Activated effector memory CD4-positive, alpha-beta T cell treated with anti-CD3 and anti-CD28 coated beads, Interleukin-2, amount 50 U/mL, for 16 hours (primary cell): ENCODE data around the gene SNX19.
"Not testable (repeated sequence)": the region's sequence is repeated elsewhere in the genome, so short reads cannot be mapped to it uniquely, and the experiment has no call there.

Experiments used
- DNase-seq: peaks from one replicate; pipeline ENCODE4 v3.0.0-alpha.2; 2020

The SNX19 gene, protein sequence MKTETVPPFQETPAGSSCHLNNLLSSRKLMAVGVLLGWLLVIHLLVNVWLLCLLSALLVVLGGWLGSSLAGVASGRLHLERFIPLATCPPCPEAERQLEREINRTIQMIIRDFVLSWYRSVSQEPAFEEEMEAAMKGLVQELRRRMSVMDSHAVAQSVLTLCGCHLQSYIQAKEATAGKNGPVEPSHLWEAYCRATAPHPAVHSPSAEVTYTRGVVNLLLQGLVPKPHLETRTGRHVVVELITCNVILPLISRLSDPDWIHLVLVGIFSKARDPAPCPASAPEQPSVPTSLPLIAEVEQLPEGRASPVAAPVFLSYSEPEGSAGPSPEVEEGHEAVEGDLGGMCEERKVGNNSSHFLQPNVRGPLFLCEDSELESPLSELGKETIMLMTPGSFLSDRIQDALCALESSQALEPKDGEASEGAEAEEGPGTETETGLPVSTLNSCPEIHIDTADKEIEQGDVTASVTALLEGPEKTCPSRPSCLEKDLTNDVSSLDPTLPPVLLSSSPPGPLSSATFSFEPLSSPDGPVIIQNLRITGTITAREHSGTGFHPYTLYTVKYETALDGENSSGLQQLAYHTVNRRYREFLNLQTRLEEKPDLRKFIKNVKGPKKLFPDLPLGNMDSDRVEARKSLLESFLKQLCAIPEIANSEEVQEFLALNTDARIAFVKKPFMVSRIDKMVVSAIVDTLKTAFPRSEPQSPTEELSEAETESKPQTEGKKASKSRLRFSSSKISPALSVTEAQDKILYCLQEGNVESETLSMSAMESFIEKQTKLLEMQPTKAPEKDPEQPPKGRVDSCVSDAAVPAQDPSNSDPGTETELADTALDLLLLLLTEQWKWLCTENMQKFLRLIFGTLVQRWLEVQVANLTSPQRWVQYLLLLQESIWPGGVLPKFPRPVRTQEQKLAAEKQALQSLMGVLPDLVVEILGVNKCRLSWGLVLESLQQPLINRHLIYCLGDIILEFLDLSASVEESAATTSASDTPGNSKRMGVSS

DNA sequence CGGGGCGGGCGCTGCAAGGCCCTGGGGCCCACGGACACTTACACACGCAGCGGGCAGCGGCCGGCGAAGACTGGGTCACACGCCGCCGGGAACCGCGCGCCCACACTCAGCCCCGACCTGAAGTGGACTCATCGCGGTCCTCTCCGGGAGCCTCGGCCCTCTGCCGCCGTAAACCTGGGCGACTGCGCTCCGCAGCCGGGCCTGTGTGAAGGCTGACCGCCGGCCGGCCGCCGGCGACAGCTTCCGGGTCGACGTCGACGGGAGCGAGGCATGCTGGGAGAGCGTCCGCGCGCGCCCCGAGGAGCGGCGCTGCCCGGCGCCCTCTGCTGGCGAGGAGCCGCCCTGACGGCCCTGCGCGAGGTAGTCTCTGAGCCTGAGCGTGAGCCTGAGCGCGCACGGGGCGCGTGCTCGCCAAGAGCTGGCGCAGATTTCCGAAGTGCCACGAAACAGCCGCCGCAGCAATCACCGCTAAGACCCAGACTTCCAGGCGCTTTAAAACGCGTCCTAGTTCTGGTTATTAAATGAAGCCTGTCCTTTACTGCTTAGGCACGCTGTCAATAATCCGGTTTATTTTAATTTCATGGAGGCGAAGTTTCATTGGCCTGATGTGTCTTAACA, at the start of gene SNX19:
Gene SNX19 (minus strand): TSS at position 242 of the 618 bp plus-strand sequence. CDS start 540 bp downstream, outside the sequence.
- peak; percentile 98 for DNase-seq

DNA sequence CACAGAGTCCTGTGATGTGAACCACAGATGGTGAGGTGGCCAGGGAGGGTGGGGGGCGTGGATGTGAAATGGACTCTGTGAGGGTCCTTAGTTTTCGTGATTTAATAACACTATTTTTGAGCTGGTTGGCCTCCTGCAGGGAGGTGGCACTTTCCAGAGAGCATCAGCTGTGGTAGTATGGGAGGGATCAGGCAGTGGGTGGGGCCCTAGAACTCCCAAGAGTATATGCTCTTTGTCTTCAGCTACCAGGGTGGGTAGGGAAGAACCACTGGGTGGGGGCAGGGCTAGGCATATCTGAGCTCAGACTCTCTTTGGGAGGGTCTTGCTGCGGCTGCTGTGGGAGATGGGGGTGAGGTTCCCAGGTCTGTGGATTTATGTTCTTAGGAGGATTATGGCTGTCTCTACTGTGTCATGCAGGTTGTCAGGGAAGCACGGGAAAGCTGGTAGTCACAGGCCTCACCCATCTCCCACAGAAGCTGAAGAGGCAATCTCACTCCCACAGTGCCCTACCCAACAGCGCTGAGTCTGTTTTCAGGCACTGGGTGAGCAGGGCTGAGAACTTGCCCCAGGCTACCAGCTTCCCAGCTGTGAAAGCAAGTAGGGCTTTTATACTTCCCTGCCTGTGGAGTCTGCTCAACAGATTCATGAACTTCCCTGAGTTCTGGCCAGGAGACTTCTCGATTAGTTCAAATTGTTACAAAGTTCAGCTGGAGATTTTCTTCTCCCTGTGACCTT, 47.9 kb upstream of the SNX19 start:
- no peak for DNase-seq

DNA sequence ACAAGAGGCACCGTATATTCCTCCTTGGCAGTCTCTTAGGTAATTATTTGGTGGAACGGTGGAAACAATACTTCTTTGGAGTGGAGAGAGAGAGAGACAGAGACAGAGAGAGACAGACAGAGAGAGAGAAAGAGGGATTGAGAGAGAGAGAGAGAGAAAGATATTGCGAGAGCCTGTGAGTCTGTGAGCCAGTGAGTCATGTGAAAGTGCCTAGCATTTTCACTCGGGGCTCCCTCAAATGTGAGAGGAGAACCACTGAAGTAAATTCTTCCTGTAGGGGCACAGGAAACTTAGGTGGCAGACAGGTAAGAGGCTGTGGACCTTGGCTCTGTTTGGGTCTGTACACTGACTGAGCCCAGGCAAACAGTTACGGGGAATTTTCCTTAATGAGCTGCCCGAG, 31.6 kb upstream of the SNX19 start:
- no peak for DNase-seq

DNA sequence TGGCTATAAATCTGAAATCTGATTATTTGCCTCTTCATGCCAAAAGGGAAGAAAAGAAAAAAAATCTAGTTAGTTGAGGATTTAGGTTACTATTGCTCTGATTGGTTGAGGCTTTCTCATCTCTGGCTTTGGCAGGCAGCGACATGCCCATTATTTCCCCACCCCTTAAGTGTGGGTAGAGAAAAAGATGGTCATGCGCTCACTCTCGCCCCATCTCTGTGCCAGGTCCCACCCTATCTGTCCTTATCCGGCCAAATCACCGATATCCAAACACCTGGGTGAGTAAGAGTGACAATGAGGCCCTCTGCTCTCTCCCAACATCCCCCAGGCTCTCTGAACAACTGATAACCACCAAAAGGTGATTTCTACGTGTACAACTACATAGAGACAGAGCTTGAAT, 31.2 kb upstream of the SNX19 start:
- DNase-seq = no peak

DNA sequence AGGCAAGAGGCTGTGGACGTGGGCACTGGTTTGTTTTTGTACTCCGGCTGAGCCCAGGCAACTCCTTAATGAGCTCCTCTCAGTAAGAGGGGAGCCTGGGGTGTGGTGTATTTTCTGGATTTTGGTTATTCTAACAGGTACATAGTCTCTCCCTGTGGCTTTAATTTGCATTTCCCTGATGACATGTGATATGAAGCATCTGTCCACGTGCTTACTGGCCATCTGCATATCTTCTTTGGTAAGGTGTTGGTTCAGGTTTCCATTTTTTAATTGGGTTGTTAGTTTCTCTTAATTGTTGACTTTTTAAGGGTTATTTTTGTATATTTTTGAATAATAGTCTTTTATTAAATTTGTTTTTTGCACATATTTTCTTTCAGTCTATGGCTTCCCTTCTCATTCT, 30.8 kb upstream of the SNX19 start:
- DNase-seq = no peak

DNA sequence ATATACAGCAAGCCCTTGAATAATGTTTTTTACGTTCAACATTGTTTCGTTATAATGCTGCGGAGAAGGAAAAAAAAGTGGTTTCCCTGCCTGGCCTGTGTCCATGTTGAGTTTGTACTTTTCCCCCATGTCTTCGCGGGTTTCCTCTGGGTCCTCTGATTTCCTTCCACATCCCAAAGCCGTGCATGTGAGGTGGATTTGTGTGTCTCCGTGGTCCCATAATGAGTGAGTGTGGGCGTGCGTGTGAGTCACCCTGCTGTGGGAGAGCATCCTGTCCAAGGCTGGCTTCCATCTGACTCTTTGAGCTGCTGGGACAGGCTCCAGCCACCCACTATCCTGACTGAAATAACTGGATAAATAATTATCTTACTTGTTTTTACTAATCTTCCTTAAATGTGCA, 29.6 kb upstream of the SNX19 start:
- DNase-seq = no peak

DNA sequence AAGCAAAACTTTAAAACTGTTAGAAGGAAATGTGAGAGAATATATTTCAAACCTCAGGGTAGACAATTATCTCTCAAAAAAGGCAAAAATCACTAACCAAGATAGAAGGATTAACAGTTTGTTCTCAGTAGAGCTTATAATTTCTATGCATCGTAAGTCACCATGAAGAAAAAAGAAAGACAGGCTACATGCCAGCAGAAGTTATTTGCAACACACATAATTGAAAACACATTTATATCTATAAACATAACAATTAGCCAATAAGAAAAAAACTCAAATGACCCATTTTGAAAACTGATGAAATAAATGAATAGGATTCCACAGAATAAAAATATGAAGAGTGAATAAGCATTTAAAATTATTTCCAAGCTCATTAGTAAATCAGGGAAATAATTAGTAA, 24.4 kb upstream of the SNX19 start:
- no peak for DNase-seq

DNA sequence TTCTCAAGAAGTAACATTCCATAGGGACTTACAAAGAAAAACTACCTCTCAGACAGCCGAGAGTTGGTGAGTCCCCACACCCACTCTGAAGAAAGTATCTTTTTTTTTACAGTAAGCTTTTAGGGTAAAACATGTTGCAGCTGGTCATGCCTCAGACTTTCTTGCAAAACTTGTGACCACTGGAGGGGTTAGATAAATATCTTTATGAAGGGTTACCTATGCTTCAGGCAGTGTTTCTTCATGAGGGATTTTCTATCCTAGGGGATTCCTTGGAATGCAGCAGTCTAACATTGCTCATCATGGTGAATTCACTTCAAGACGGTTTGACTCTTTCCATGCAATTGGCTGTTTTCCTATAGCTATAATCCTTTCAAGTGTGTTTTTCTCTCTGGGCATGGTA, 20.8 kb upstream of the SNX19 start:
- no peak for DNase-seq

DNA sequence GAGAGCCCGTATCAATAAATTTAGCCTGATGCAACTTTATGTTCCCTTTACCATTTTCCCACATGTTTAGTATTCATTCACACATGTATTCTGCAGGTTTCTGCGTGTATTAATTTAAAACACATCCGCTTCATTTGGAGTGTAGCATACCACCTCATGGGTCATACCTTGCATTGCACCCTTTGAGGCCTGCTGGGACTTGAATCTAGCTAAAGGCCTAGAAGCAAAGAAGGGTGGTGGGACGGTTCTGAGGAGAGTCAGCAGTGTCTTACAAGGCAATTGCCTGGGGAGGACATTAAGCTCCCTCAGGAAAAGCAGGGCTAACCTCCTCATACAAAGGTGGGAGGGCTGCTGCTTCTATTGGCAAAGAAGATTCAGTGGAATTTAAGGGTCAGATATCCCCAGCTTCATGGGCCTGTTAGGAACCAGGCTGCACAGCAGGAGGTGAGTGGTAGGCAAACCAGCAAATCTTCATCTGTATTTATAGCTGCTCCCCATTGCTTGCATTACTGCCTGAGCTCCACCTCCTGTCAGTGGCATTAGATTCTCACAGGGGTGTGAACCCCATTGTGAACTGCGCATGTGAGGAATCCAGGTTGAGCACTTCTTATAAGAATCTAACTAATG, 15.9 kb upstream of the SNX19 start:
- DNase-seq = no peak

DNA sequence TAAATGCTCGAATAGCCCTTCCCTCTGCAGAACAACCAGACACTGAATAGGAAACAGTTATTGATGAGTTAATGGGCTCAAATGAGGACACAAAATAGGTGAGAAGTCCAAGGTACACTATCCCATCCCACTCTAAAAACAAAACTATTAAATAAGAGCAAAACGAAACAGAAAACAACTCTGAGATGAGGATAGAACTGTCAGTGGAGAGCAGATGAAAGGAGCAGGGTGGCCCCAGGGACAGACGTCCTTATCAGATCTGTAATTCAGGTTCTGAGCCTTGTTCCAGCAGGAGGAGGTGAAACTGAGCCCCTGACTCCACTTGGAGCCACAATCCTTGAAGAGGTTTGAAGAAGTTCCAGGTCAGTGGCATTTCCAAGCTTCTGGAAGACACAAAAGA, 8.5 kb upstream of the SNX19 start:
- DNase-seq = no peak

DNA sequence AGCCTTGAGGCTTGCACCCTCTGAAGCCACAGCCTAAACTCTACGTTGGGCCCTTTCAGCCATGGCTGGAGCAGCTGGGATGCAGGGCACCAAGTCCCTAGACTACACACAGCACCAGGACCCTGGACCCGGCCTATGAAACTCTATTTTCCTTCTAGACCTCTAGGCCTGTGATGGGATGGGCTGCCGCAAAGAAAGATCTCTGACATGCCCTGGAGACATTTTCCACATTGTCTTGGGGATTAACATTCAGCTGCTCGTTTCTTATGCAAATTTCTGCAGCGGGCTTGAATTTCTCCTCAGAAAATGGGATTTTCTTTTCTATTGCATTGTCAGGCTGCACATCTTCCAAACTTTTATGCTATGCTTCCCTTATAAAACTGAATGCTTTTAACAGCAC, 4.3 kb upstream of the SNX19 start:
- not testable (repeated sequence) for DNase-seq

DNA sequence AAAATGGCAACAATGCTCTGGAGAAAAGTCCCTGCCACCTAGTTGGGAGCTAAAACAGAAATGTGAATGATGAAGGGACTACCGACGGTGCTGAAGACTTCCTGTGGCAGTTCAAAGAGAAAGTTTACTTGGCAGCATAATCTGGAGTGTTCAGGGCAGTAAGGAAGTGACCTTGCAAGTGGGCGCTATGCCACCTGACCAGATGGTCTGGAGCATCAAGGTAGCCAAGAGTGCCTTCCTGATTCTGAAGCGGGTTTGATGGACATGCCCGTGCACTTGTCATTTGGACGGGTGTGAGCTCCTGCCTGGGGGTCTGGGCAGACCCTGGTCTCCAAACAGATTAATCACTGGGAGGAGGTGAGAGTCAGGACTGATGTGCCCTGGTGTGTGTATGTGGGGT, 1.8 kb upstream of the SNX19 start:
- no peak for DNase-seq

DNA sequence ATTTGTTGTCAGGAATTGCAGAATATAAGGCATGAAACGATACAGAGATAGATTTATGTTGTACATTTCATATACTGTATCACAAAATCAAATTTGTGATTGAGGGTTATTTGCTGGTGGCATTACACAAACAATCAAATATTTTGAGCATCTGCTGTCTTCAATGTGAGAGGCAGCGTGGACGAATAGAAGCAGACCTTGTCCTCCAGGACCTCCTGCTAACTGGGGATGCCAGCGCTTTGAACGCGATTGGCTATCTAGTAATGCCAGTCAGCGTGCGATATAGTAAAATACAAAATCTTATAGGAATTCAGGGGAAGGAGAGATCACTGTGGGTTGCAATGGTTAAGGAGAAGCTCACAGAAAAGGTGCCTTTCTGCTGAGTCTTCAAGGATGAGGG, 631 bp upstream of the SNX19 start:
- no peak for DNase-seq

DNA sequence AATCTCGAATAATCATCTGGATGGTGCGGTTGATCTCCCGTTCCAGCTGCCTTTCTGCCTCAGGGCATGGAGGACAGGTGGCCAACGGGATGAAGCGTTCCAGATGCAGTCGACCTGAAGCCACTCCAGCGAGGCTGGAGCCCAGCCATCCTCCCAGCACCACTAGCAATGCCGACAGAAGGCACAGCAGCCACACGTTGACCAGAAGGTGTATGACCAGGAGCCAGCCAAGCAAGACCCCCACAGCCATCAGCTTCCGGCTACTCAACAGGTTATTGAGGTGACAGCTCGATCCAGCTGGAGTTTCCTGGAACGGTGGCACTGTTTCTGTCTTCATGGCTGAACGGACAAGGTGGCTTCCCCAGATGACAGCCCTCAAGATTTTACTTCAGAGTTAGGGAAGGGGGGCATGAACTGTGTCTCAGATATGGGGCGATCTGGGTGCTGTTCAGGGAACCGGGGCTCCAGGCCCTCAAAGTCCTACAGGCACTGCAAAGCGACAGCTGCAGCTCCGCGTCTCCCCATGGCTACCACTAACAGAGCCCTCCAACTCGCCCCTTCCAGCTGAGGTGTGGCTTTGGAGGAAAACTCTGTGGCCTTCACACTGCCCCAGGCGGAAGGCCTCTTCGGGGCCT, 559 bp downstream of the SNX19 start:
- no peak for DNase-seq

DNA sequence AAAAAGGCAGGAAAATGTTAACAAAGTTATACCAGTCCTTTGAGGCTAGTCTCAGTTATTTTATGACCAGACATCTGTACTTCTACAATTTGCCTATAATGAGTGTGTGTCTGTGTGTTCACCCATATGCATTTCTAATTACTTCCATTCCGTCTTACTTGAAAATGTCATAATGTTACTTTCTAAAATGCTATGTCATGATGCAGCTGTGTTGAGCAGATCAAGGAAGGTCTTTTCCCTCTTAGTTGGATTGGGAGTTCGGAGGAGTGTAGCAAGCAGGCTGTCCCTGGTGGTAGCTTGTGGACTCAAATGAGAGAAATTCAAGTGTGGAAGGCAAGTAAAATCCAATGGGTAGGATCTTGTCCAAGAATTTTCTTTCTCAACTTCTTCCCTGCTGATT, 3.0 kb downstream of the SNX19 start:
- no peak for DNase-seq

DNA sequence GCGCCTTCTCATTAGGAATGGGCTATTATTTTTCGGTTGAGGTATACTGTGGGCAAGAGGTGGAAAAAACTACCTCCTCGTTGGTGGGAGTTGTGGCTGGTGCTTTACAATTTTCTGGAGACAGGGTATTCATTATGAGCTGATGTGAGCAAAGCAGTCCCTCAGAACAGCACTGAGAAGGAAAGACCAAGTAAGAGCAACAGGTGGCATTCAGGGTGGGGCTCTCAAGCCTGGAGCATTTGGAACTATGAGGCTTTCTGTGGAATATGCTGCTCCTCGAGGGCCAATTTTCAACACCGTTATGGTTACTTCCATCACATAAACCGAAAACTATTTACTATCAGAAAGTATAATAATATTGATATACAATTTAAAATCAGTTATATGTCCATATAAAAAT, 3.7 kb downstream of the SNX19 start:
- DNase-seq = no peak

DNA sequence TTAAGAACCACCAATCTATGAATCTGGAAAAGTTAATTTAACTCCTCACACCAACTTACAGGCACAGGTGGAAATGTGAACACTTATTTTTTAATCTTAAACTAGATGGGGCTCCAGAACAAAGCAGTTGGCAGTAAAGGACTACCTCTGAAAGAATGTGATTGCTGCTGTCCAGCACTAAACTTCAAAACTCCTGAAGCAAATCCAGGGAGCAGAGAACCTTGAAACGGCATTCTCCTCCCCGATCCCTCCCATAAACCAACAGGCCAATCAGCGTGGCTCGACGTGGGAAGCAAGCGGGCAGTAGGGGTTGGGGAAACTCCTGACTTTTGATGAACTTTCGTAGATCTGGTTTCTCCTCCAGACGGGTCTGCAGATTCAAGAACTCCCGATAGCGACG, 5.0 kb downstream of the SNX19 start:
- DNase-seq = no peak

DNA sequence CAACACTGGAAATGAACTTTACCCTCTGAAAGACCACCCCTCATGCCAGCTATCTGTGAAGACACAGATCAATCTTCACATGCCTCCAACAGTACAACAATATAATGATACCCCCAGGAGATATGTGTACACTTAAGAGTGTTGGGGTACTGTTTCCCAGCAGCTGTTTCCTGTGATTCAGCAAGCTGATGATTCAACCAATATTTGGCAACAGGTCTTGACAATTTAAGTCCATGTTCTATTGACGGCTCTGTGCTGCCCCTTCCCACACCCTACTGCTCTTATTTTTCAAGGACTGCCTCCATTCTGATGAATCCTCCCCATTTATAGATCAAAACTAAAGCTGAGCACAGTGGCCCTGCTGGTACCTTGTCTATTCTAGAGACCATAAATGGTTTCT, 6.6 kb downstream of the SNX19 start:
- no peak for DNase-seq

DNA sequence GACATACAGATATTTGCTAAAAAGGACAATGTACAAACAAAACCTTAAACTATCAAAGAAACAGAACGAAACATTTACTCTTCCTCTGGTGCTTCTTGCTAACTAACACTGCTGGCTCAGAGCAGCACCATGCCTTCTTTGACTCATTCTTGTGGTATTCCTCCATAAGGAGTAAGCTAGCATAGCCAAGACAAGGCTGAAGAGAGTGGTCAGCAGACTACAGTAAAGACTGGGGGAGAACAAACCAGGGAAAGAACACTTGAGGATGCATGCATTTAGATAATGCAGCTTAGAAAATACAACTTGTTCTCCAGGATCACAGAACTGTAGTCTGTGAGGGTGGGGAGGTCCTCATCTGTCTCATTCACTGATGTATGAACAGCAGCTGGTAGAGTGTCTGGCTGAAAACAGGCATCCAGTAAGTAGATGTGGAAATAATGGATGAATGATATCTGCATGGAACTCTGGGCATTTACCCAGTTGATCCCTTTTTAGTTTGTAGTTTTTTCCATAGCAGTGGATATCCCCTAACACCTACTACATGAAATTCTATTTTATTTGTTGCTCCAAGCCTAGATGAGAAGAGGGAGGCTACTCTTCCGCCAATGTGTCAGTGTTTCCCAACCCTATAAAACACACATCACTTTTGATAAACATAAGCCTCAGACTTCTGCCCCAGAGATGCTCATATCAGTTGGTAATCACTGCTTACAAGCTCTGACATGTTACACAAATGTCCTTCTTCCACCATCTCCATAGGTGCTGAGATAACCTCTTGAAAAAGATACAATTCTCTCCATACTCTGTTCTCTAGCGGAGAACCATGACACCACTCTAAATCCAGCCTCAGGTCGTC, 7.3 kb downstream of the SNX19 start:
- DNase-seq = no peak

DNA sequence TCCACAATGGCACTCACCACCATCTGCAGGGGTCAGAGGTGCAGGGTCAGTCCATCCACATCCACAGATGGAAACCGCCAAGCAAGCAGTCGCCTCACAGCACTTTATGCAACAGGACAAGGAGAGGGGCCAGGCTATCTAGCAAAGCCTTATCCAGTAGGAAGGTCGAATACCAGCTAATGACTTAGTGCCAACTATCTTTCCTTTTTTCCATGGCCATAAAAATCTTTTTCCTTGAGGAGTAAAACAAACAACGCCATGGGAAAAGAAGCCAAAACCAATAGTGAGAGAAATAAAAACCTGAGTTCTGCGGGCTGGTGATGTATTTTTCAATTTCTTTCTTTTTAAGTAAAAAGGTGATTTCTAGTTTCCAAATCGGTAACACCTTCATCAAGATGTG, 8.2 kb downstream of the SNX19 start:
- no peak for DNase-seq

DNA sequence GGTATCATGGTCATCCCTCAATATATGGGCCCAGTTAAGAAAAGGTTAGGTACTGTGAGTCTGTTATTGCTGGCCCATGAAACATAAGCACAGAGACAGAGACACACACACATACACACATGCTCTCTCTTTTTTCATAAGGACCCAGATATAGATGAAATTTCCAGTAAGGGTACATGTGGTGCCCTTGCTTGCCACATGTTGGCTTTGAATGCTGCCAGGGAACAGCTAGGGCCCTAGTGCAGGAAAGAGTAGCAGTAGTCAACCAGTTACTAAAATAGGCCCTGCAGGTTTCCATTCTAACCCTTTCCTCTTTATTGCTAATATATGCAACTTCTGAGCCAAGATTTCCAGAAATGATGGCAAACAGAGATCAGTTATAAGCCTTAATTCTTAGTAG, 9.1 kb downstream of the SNX19 start:
- no peak for DNase-seq
